ENCODE measurements around the gene MINK1.

DNA sequence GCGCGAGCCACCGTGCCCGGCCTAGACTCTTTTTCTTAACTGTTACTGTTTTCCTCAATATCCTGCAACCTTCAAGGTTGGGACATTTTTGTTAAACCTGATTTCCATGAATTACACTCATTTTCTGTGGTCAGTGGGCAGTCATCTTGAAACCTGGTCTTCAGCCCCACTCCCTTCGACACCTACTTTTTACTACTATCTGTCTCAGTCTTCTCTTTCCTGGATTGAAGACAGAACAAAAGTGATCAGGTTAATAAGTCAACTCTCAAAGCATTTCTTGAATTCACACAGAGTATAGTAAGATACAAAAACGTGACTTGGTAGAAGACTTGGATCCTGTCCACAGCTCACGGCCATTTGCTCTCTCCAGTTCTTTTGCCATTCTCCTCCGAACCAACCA, 6.1 kb downstream of the MINK1 start:
- TF ChIP-seq, protein P1, sequence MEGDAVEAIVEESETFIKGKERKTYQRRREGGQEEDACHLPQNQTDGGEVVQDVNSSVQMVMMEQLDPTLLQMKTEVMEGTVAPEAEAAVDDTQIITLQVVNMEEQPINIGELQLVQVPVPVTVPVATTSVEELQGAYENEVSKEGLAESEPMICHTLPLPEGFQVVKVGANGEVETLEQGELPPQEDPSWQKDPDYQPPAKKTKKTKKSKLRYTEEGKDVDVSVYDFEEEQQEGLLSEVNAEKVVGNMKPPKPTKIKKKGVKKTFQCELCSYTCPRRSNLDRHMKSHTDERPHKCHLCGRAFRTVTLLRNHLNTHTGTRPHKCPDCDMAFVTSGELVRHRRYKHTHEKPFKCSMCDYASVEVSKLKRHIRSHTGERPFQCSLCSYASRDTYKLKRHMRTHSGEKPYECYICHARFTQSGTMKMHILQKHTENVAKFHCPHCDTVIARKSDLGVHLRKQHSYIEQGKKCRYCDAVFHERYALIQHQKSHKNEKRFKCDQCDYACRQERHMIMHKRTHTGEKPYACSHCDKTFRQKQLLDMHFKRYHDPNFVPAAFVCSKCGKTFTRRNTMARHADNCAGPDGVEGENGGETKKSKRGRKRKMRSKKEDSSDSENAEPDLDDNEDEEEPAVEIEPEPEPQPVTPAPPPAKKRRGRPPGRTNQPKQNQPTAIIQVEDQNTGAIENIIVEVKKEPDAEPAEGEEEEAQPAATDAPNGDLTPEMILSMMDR (IDR thresholded peaks at IDR 0.05) = no peak
- TF ChIP-seq POLR2A (IDR thresholded peaks at IDR 0.05) (no peak), POLR2AphosphoS5 (IDR thresholded peaks at IDR 0.05) (no peak), EP300 (IDR thresholded peaks at IDR 0.05) (no peak)

Data from gastroesophageal sphincter (tissue), 3 donors.